ENCODE results near the gene FLOT2. TPM values are rescaled to one million over a fixed set of nuclear protein-coding genes. Genes with fewer than 3 reads are reported as not detected.

Gene FLOT2
- total and polyA plus RNA-seq, 10 of the 15 experiments (the other 5 are each of a cell fraction or from before 2014, with no cell fraction given), result 56.8 to 302 (median 149) TPM

GRCh38 chr17:28873839-28874238 is 23.7 kb downstream of the FLOT2 start:
- SMC1A ChIA-PET (ENCODE audit: uncharacterized antibody, unreplicated experiment), result interaction anchor here (0.6 kb wide), 1 partner anchor 14 kb away, joined by 3 read pairs; no protein-coding TSS in a partner anchor
- Histone ChIP-seq H4K20me1 (ENCODE audit: control insufficient read depth, insufficient read depth) (no peaks in the 10 kb centered on the region), H3K79me2 (ENCODE audit: control insufficient read depth, insufficient read depth, low read length) (no peaks in the 10 kb centered on the region), H3K9ac (ENCODE audit: control insufficient read depth, insufficient read depth, low read length) (no peak overlapping the region), H3K27ac (ENCODE audit: control insufficient read depth, insufficient read depth) (no peak overlapping the region), H3K4me2 (ENCODE audit: control insufficient read depth, insufficient read depth) (no peak overlapping the region), H3K36me3 (ENCODE audit: control insufficient read depth in 2 of 2, insufficient read depth in 2 of 2, low read length in 1 of 2) (no peaks in the 10 kb centered on the region), H3K9me3 (replicated peaks; ENCODE audit: control insufficient read depth, insufficient read depth, low read length) (no peaks in the 10 kb centered on the region), H3K4me1 (ENCODE audit: control insufficient read depth, insufficient read depth, low read length) (peaks cover 14% of the 10 kb centered on the region), H2AFZ (ENCODE audit: control insufficient read depth, low read depth, low read length) (no peak overlapping the region), H3K27me3 (replicated peaks in 1 of 2; ENCODE audit: control insufficient read depth in 2 of 2, insufficient read depth in 2 of 2, low read length in 1 of 2) (no peaks in the 10 kb centered on the region), H3K4me3 (no peak overlapping the region)
- no TSS peak for BruUV-seq (replicated peaks)
- RAD21 ChIA-PET (ENCODE audit: unreplicated experiment), result no interaction called here
- FAIRE-seq, result no peak
- intact Hi-C loops (cut with micrococcal nuclease; ENCODE audit: unreplicated experiment), result no loop called here
- no peak for TF ChIP-seq RFX5 (IDR thresholded peaks at IDR 0.05; ENCODE audit: low read depth, low read length)
- no peak for TF ChIP-seq HSF1 (IDR thresholded peaks at IDR 0.05; ENCODE audit: low read depth, low read length)
- no peak for TF ChIP-seq JUND (IDR thresholded peaks at IDR 0.05; ENCODE audit: low read depth, low read length)
- TF ChIP-seq MYC (IDR thresholded peaks at IDR 0.05; ENCODE audit: insufficient read depth, insufficient read length, insufficient replicate concordance, low read length, severe bottlenecking), result no peak
- no peak for TF ChIP-seq CHD4 (IDR thresholded peaks at IDR 0.05)
- no peak for TF ChIP-seq RCOR1 (conservative IDR thresholded peaks at IDR 0.05; ENCODE audit: low read depth, low read length)
- no peak for TF ChIP-seq HDAC6 (IDR thresholded peaks at IDR 0.05; ENCODE audit: unreplicated experiment)
- no peak for TF ChIP-seq STAT3 (IDR thresholded peaks at IDR 0.05; ENCODE audit: low read depth, low read length)
- no peak for TF ChIP-seq NRF1 (conservative IDR thresholded peaks at IDR 0.05; ENCODE audit: low read depth, low read length)
- TF ChIP-seq EGR1 (IDR thresholded peaks at IDR 0.05; ENCODE audit: borderline replicate concordance in 1 of 2, low read depth in 2 of 2, low read length in 2 of 2), result no peak
- no peak for TF ChIP-seq BCL3 (IDR thresholded peaks at IDR 0.05; ENCODE audit: borderline replicate concordance, insufficient read depth, low read depth, low read length, poor library complexity, severe bottlenecking)
- no peak for TF ChIP-seq SUPT20H (IDR thresholded peaks at IDR 0.05; ENCODE audit: borderline replicate concordance, control insufficient read depth, low read depth, low read length)
- no peak for TF ChIP-seq ATF7 (IDR thresholded peaks at IDR 0.05; ENCODE audit: low read depth)
- no peak for TF ChIP-seq SUZ12 (IDR thresholded peaks at IDR 0.05; ENCODE audit: unreplicated experiment)
- TF ChIP-seq REST (IDR thresholded peaks at IDR 0.05; ENCODE audit: low read depth, low read length), result no peak
- TF ChIP-seq RBBP5 (conservative IDR thresholded peaks at IDR 0.05), result no peak
- TF ChIP-seq PML (IDR thresholded peaks at IDR 0.05; ENCODE audit: low read length), result no peak
- no peak for TF ChIP-seq SMC3 (IDR thresholded peaks at IDR 0.05; ENCODE audit: borderline replicate concordance, low read length)
- no peak for TF ChIP-seq TARDBP (IDR thresholded peaks at IDR 0.05; ENCODE audit: borderline replicate concordance)
- TF ChIP-seq SMAD5 (IDR thresholded peaks at IDR 0.05; ENCODE audit: low read depth), result no peak
- 88% methylated on average over 7 of the region's 7 CpGs for WGBS (ENCODE audit: insufficient coverage, insufficient replicate concordance, low lambda C conversion rate, missing lambda C conversion rate)
- no peak for ATAC-seq
- POLR2A ChIA-PET, result no interaction called here
- DNase-seq (ENCODE audit: low read depth, low spot score), result no peak
- in situ Hi-C loops (cut with MboI), result no loop called here
- CTCF ChIA-PET, result no interaction called here

Data from GM12878 (cell line).